ENCODE data around the gene KLF4. TPM values are rescaled to one million over a fixed set of nuclear protein-coding genes. Genes with fewer than 3 reads are reported as not detected.

The KLF4 gene
- 1.2 and 2.3 TPM in 2 replicates for total RNA-seq

GRCh38 chr9:107489687-107490605 is at the start of gene KLF4:
Gene KLF4 (minus strand): TSS chr9:107489769. CDS start chr9:107489172, 597 bp downstream.

Small RNA genes lying within 50 kb of the gene (small RNA-seq; reads per million reads assigned to genes)
- not detected for gene HMGN2P32
- gene RNU6-492P: not detected

Other genes starting within 250 kb of the KLF4 start
- gene RAD23B, start 206.5 kb downstream of the KLF4 start, total RNA-seq: 116 and 135 TPM in 2 replicates